C4-2B (cell line): Measurements from ENCODE around the gene ARVCF.

Experiments
- ZFX ChIP-seq: fragments of 450-650 bp; IDR thresholded peaks from 2 replicates; pipeline ENCODE4 v1.6.1; 2017
- TF ChIP-seq, protein P1 (sequence below): fragments of 450-650 bp; conservative IDR thresholded peaks from 2 replicates; pipeline ENCODE4 v1.5.1; 2017; ENCODE audit warnings: mild to moderate bottlenecking

DNA sequence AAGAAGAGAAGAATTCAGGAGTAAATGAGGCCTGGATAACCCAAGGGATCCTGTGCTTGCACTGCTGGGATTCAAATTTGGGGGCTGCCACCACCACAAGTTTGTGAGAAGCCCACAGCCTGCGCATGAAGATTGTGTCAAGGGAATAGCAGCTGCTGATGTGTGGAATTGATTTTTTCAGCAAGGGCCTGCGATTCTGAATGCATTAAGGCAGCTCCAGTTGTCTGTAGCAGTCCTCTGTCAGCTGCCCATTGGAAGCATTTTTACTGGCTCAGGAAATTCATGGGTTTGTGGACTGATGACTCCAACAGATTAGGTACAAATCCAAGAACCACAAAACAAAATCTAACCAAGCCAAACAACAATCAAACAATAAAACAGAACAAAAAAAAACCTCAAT is 14.0 kb downstream of the ARVCF start:
- TF ChIP-seq, protein P1, sequence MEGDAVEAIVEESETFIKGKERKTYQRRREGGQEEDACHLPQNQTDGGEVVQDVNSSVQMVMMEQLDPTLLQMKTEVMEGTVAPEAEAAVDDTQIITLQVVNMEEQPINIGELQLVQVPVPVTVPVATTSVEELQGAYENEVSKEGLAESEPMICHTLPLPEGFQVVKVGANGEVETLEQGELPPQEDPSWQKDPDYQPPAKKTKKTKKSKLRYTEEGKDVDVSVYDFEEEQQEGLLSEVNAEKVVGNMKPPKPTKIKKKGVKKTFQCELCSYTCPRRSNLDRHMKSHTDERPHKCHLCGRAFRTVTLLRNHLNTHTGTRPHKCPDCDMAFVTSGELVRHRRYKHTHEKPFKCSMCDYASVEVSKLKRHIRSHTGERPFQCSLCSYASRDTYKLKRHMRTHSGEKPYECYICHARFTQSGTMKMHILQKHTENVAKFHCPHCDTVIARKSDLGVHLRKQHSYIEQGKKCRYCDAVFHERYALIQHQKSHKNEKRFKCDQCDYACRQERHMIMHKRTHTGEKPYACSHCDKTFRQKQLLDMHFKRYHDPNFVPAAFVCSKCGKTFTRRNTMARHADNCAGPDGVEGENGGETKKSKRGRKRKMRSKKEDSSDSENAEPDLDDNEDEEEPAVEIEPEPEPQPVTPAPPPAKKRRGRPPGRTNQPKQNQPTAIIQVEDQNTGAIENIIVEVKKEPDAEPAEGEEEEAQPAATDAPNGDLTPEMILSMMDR = no peak
- no peak for TF ChIP-seq ZFX
